ENCODE results near the gene NUP214. TPM values are rescaled to one million over a fixed set of nuclear protein-coding genes. Genes with fewer than 3 reads are reported as not detected.

Gene NUP214
- total RNA-seq, 1 experiment from 2014 or later: 35.5 TPM

DNA sequence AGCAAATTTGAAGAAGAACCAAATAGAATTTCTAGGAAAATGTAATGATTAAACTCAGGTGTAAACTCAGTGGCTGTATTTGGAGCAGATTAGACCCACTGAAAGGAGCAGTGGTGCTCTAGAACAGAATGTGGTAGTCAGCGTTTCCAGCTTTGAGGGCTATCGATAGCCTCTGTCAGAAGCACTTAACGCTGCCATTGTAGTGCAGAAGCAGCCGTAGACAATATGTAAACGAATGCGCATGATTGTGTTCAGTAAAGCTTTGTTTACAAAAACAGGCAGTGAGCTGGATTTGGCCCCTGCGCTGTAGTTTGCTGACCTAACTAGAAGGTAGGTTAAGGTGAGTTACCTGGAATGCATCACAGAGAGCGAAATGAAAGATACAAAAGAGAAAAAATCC, 78.9 kb downstream of the NUP214 start:
- CTCF ChIA-PET: no interaction called here

More for the DNA sequence above, 78.9 kb downstream of the NUP214 start:
- no peaks in the 10 kb centered on the region for H3K79me2 ChIP-seq (ENCODE audit: insufficient read depth, low read length)
- no TSS peak for BruUV-seq (replicated peaks)
- H3K27me3 ChIP-seq (ENCODE audit: insufficient read depth, low read length): no peaks in the 10 kb centered on the region
- H3K4me3 ChIP-seq (replicated peaks in 1 of 2; ENCODE audit: low read depth in 1 of 2, low read length in 2 of 2): no peak overlapping the region
- H4K20me1 ChIP-seq (ENCODE audit: insufficient read depth): no peaks in the 10 kb centered on the region
- no peak overlapping the region for H2AFZ ChIP-seq (ENCODE audit: low read depth, low read length, poor library complexity, severe bottlenecking)
- no peaks in the 10 kb centered on the region for H3K9me2 ChIP-seq (ENCODE audit: insufficient read depth)
- peaks cover 22 to 26% of the 10 kb centered on the region in 2 experiments; a peak in 3 of 4 replicates for H3K36me3 ChIP-seq (ENCODE audit: control insufficient read depth in 1 of 2, insufficient read depth in 2 of 2, low read length in 2 of 2)
- H3K4me1 ChIP-seq (ENCODE audit: control insufficient read depth in 1 of 2, insufficient read depth in 2 of 2, low read length in 2 of 2): no peaks in the 10 kb centered on the region
- no peak for ATAC-seq
- H3K27ac ChIP-seq (ENCODE audit: low read depth, low read length): no peak overlapping the region
- DNase-seq (ENCODE audit: low read depth, low spot score): no peak
- H3K9ac ChIP-seq (ENCODE audit: low read length): no peak overlapping the region
- no peak overlapping the region for H3K4me2 ChIP-seq (ENCODE audit: low read length)
- ChIA-PET RAD21 (ENCODE audit: low non-redundant PET in 1 of 2, low total read pairs in 2 of 2, uncharacterized antibody in 2 of 2, unreplicated experiment in 2 of 2) (no interaction called here), POLR2A (no interaction called here)
- no peaks in the 10 kb centered on the region for H3K9me3 ChIP-seq (ENCODE audit: control insufficient read depth in 1 of 2, insufficient read depth in 1 of 2, low read depth in 1 of 2, low read length in 2 of 2)
- no peak for TF ChIP-seq YY1 (IDR thresholded peaks at IDR 0.05; ENCODE audit: extremely low read depth, insufficient replicate concordance, low read depth, low read length)
- no peak for TF ChIP-seq ZNF274 (IDR thresholded peaks at IDR 0.05; ENCODE audit: low read depth, low read length)
- no peak for TF ChIP-seq SRF (IDR thresholded peaks at IDR 0.05; ENCODE audit: low read depth)
- no peak for TF ChIP-seq SP1 (IDR thresholded peaks at IDR 0.05; ENCODE audit: low read depth)
- TF ChIP-seq, protein P1, sequence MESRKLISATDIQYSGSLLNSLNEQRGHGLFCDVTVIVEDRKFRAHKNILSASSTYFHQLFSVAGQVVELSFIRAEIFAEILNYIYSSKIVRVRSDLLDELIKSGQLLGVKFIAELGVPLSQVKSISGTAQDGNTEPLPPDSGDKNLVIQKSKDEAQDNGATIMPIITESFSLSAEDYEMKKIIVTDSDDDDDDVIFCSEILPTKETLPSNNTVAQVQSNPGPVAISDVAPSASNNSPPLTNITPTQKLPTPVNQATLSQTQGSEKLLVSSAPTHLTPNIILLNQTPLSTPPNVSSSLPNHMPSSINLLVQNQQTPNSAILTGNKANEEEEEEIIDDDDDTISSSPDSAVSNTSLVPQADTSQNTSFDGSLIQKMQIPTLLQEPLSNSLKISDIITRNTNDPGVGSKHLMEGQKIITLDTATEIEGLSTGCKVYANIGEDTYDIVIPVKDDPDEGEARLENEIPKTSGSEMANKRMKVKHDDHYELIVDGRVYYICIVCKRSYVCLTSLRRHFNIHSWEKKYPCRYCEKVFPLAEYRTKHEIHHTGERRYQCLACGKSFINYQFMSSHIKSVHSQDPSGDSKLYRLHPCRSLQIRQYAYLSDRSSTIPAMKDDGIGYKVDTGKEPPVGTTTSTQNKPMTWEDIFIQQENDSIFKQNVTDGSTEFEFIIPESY (IDR thresholded peaks at IDR 0.05; ENCODE audit: extremely low read depth, insufficient replicate concordance, low read length): no peak
- TF ChIP-seq FOSL1 (IDR thresholded peaks at IDR 0.05; ENCODE audit: low read depth): no peak
- TF ChIP-seq POLR2A (IDR thresholded peaks at IDR 0.05; ENCODE audit: borderline replicate concordance, extremely low read depth, insufficient read depth, insufficient read length): no peak
- no peak for TF ChIP-seq ELF1 (IDR thresholded peaks at IDR 0.05; ENCODE audit: borderline replicate concordance, low read depth)
- TF ChIP-seq, protein P2, sequence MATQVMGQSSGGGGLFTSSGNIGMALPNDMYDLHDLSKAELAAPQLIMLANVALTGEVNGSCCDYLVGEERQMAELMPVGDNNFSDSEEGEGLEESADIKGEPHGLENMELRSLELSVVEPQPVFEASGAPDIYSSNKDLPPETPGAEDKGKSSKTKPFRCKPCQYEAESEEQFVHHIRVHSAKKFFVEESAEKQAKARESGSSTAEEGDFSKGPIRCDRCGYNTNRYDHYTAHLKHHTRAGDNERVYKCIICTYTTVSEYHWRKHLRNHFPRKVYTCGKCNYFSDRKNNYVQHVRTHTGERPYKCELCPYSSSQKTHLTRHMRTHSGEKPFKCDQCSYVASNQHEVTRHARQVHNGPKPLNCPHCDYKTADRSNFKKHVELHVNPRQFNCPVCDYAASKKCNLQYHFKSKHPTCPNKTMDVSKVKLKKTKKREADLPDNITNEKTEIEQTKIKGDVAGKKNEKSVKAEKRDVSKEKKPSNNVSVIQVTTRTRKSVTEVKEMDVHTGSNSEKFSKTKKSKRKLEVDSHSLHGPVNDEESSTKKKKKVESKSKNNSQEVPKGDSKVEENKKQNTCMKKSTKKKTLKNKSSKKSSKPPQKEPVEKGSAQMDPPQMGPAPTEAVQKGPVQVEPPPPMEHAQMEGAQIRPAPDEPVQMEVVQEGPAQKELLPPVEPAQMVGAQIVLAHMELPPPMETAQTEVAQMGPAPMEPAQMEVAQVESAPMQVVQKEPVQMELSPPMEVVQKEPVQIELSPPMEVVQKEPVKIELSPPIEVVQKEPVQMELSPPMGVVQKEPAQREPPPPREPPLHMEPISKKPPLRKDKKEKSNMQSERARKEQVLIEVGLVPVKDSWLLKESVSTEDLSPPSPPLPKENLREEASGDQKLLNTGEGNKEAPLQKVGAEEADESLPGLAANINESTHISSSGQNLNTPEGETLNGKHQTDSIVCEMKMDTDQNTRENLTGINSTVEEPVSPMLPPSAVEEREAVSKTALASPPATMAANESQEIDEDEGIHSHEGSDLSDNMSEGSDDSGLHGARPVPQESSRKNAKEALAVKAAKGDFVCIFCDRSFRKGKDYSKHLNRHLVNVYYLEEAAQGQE (IDR thresholded peaks at IDR 0.05; ENCODE audit: low read depth): no peak
- TF ChIP-seq, protein P3, sequence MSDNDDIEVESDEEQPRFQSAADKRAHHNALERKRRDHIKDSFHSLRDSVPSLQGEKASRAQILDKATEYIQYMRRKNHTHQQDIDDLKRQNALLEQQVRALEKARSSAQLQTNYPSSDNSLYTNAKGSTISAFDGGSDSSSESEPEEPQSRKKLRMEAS (IDR thresholded peaks at IDR 0.05): no peak
- TF ChIP-seq, protein P4, sequence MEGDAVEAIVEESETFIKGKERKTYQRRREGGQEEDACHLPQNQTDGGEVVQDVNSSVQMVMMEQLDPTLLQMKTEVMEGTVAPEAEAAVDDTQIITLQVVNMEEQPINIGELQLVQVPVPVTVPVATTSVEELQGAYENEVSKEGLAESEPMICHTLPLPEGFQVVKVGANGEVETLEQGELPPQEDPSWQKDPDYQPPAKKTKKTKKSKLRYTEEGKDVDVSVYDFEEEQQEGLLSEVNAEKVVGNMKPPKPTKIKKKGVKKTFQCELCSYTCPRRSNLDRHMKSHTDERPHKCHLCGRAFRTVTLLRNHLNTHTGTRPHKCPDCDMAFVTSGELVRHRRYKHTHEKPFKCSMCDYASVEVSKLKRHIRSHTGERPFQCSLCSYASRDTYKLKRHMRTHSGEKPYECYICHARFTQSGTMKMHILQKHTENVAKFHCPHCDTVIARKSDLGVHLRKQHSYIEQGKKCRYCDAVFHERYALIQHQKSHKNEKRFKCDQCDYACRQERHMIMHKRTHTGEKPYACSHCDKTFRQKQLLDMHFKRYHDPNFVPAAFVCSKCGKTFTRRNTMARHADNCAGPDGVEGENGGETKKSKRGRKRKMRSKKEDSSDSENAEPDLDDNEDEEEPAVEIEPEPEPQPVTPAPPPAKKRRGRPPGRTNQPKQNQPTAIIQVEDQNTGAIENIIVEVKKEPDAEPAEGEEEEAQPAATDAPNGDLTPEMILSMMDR (IDR thresholded peaks at IDR 0.05 in 2 of 3, conservative IDR thresholded peaks at IDR 0.05 in 1 of 3; ENCODE audit: borderline replicate concordance in 1 of 3, insufficient read depth in 1 of 3, low read depth in 2 of 3, low read length in 2 of 3): no peak
- no peak for TF ChIP-seq EZH2phosphoT487 (IDR thresholded peaks at IDR 0.05; ENCODE audit: borderline replicate concordance)
- TF ChIP-seq SIN3A (IDR thresholded peaks at IDR 0.05; ENCODE audit: low read depth): no peak
- TF ChIP-seq ZFX (IDR thresholded peaks at IDR 0.05): no peak
- TF ChIP-seq EGR1 (IDR thresholded peaks at IDR 0.05; ENCODE audit: low read depth): no peak
- no peak for TF ChIP-seq POLR2AphosphoS5 (IDR thresholded peaks at IDR 0.05; ENCODE audit: low read depth, low read length)
- intact Hi-C loops (cut with micrococcal nuclease): no loop called here
